ENCODE data around the gene CACNA2D2.

DNA sequence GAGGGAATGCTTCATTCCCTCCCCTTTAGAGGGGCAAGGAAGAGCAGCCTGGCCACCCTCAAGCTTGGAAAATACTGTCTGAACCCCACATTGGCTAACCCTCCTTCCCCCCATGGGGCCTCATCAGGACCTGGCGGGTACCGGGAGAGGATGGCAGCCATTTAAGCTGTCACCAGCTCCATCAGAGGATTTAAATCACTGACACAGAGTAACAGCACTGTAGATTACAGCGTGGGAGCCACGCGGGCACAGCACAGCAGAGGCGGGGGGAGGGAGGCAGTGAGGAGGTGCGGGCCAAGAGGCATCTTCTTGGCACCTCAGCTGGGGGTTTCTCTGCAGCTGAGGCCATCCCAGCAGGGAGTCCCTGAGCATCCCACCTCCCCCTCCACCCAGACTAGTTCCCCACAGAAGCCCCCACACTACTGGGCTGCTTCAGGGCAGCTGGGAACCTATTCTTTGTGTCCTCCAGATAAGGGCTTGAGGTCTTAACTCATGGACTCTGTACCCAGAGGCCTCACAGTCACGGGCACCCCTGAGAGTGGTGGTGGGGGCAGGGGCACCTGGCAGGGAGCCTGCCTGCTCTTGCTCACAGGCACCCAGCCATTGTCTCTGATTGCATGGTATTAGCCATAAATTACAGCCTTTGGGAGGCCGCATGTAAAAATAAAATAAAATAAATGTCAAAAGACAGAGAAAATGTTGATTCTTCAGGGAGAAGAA is 21.9 kb upstream of the CACNA2D2 start:
- TF ChIP-seq, protein P1, sequence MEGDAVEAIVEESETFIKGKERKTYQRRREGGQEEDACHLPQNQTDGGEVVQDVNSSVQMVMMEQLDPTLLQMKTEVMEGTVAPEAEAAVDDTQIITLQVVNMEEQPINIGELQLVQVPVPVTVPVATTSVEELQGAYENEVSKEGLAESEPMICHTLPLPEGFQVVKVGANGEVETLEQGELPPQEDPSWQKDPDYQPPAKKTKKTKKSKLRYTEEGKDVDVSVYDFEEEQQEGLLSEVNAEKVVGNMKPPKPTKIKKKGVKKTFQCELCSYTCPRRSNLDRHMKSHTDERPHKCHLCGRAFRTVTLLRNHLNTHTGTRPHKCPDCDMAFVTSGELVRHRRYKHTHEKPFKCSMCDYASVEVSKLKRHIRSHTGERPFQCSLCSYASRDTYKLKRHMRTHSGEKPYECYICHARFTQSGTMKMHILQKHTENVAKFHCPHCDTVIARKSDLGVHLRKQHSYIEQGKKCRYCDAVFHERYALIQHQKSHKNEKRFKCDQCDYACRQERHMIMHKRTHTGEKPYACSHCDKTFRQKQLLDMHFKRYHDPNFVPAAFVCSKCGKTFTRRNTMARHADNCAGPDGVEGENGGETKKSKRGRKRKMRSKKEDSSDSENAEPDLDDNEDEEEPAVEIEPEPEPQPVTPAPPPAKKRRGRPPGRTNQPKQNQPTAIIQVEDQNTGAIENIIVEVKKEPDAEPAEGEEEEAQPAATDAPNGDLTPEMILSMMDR (IDR thresholded peaks at IDR 0.05; ENCODE audit: insufficient read depth, low read length, poor library complexity, severe bottlenecking) = no peak
- no peak for TF ChIP-seq EZH2phosphoT487 (conservative IDR thresholded peaks at IDR 0.05; ENCODE audit: low read length)

Measured in SU-DHL-6 (cell line).